GM12801 (cell line): ENCODE measurements around the gene ZNF774.

Experiments
- CTCF ChIP-seq: IDR thresholded peaks from one replicate; pipeline ENCODE4 v1.5.1; 2011; ENCODE audit warnings: control low read depth; ENCODE audit not compliant: insufficient read length; ENCODE audit errors: extremely low read depth

Gene ZNF774

GRCh38 chr15:90334304-90334731, 17.8 kb upstream of the ZNF774 start:
- no peak for TF ChIP-seq CTCF

GRCh38 chr15:90336705-90337141, 15.4 kb upstream of the ZNF774 start:
- TF ChIP-seq CTCF = no peak

- TF ChIP-seq CTCF = no peak
Measured at GRCh38 chr15:90337256-90337655, 14.8 kb upstream of the ZNF774 start.

GRCh38 chr15:90338532-90338931, 13.6 kb upstream of the ZNF774 start:
- no peak for TF ChIP-seq CTCF

GRCh38 chr15:90340345-90340744, 11.7 kb upstream of the ZNF774 start:
- TF ChIP-seq CTCF = no peak

GRCh38 chr15:90343302-90343790, 8.7 kb upstream of the ZNF774 start:
- no peak for TF ChIP-seq CTCF

GRCh38 chr15:90344662-90345061, 7.4 kb upstream of the ZNF774 start:
- no peak for TF ChIP-seq CTCF
